HepG2 (cell line): ENCODE results near the gene BCL11B. TPM values are rescaled to one million over a fixed set of nuclear protein-coding genes. Genes with fewer than 3 reads are reported as not detected.

Source experiments
- ATAC-seq: fragments of 200-7000 bp; cut with Tn5 transposase; 3 replicates; pipeline ENCODE4 v1.9.1; 2020; ENCODE audit warnings: mild to moderate bottlenecking, moderate library complexity
- BruUV-seq: library from RNA; stranded (reverse); fragments of 400-500 nt; replicated peaks from 2 replicates; lab custom pipeline; 2021; lab: Mats Ljungman, UMichigan
- CTCF ChIA-PET: fragments of 300-600 bp; formaldehyde crosslinking; extraction: SDS; loops from one replicate; lab custom pipeline; 2021; ENCODE audit warnings: low total read pairs, inconsistent platforms, low intra/inter-chr PET ratio; lab: Yijun Ruan, JAX
- POLR2A ChIA-PET: fragments of 350-600 bp; sonication (Branson Sonifier 250); formaldehyde crosslinking; loops from one replicate; lab custom pipeline; 2020; ENCODE audit warnings: antibody characterized with exemption, inconsistent platforms; lab: Yijun Ruan, JAX
- DNase-seq: peaks from one replicate; pipeline ENCODE4 v3.0.0-alpha.2; 2015; ENCODE audit warnings: low spot score
- FAIRE-seq: peaks from 3 replicates; lab custom pipeline; 2011; peaks lifted over from hg19 to GRCh38; lab: Jason Lieb, UNC
- H2AFZ ChIP-seq: one replicate; pipeline ENCODE4 v1.6.1; 2011; ENCODE audit warnings: low read length, inconsistent platforms
- H3K27ac ChIP-seq: fragments of 300-600 bp; 3 replicates; pipeline ENCODE4 v1.8.0; 2011; ENCODE audit warnings: mixed run types, mild to moderate bottlenecking, mixed read lengths, low read length, inconsistent platforms; ENCODE audit not compliant: insufficient read depth; ENCODE audit errors: extremely low read length
- H3K27me3 ChIP-seq, 2 experiments: fragments of 200-600 bp in 1 of 2; 2 replicates in 1 of 2; 3 replicates in 1 of 2; pipeline versions ENCODE4 v1.6.0 to v1.8.0; 2011; ENCODE audit warnings: low read length in 2 of 2, mild to moderate bottlenecking in 2 of 2, moderate library complexity in 2 of 2, inconsistent platforms in 1 of 2; ENCODE audit not compliant: insufficient read depth in 2 of 2, control insufficient read depth in 1 of 2
- H3K36me3 ChIP-seq, 2 experiments: fragments of 200-600 bp in 1 of 2; replicated peaks in 1 of 2; 2 replicates in 1 of 2; 3 replicates in 1 of 2; pipeline versions ENCODE4 v1.5.1 to v1.8.0; 2011; ENCODE audit warnings: low read length in 2 of 2, inconsistent platforms in 1 of 2; ENCODE audit not compliant: insufficient read depth in 2 of 2, control insufficient read depth in 1 of 2
- H3K4me1 ChIP-seq: 2 replicates; pipeline ENCODE4 v1.5.1; 2012; ENCODE audit warnings: low read length, inconsistent platforms; ENCODE audit not compliant: insufficient read depth
- H3K4me2 ChIP-seq: 2 replicates; pipeline ENCODE4 v1.6.0; 2011; ENCODE audit warnings: low read depth, low read length, inconsistent platforms
- H3K4me3 ChIP-seq, 3 experiments: fragments of 200-600 bp in 1 of 3; sonication (generic), shearing (Covaris generic) in 1 of 3; replicated peaks in 1 of 3; 2 replicates each; pipeline ENCODE4 v1.5.1; 2011 to 2016; ENCODE audit warnings: low read length in 3 of 3, inconsistent platforms in 2 of 3, low read depth in 2 of 3, mild to moderate bottlenecking in 2 of 3, control low read depth in 1 of 3, mixed read lengths in 1 of 3; ENCODE audit not compliant: insufficient read depth in 1 of 3
- H3K79me2 ChIP-seq: one replicate; pipeline ENCODE4 v1.6.1; 2011; ENCODE audit warnings: low read length, inconsistent platforms; ENCODE audit not compliant: insufficient read depth
- H3K9ac ChIP-seq: 2 replicates; pipeline ENCODE4 v1.6.0; 2011; ENCODE audit warnings: mild to moderate bottlenecking, low read depth, low read length, inconsistent platforms; ENCODE audit not compliant: insufficient read depth
- H3K9me3 ChIP-seq: 2 replicates; pipeline ENCODE4 v1.5.1; 2012; ENCODE audit warnings: mild to moderate bottlenecking, low read length
- H4K20me1 ChIP-seq: 2 replicates; pipeline ENCODE4 v1.6.0; 2011; ENCODE audit warnings: inconsistent platforms, mild to moderate bottlenecking, low read length, moderate library complexity; ENCODE audit not compliant: insufficient read depth
- ATM ChIP-seq: fragments of 450-650 bp; IDR thresholded peaks from 2 replicates; pipeline ENCODE4 v1.7.1; 2017; ENCODE audit warnings: mild to moderate bottlenecking, borderline replicate concordance
- ERF ChIP-seq: IDR thresholded peaks from 2 replicates; pipeline ENCODE4 v1.6.1; 2018; ENCODE audit warnings: missing biosample characterization, missing genetic modification reagents
- EZH2 ChIP-seq: conservative IDR thresholded peaks from 2 replicates; pipeline ENCODE4 v1.6.1; 2012; ENCODE audit warnings: mild to moderate bottlenecking, low read depth, low read length, moderate library complexity
- FOXK1 ChIP-seq: sonication (generic); formaldehyde crosslinking; IDR thresholded peaks from 2 replicates; pipeline ENCODE4 v1.4.0; 2020; ENCODE audit warnings: low read depth, missing genetic modification reagents, borderline replicate concordance
- FOXM1 ChIP-seq: sonication (generic); formaldehyde crosslinking; IDR thresholded peaks from 2 replicates; pipeline ENCODE4 v1.5.0; 2020; ENCODE audit warnings: missing genetic modification reagents
- MAFK ChIP-seq, 2 experiments: IDR thresholded peaks in 1 of 2; conservative IDR thresholded peaks in 1 of 2; 2 replicates each; pipeline ENCODE4 v1.6.1; 2011; ENCODE audit warnings: improper control_type of control experiment in 2 of 2, low read length in 2 of 2
- NFYB ChIP-seq: sonication (generic); formaldehyde crosslinking; IDR thresholded peaks from 2 replicates; pipeline ENCODE4 v1.4.0; 2020; ENCODE audit warnings: missing genetic modification reagents
- RFXANK ChIP-seq: IDR thresholded peaks from 2 replicates; pipeline ENCODE4 v1.6.1; 2016
- U2AF2 ChIP-seq: fragments of 200-400 bp; formaldehyde crosslinking; IDR thresholded peaks from 2 replicates; pipeline ENCODE4 v1.6.1; 2017; ENCODE audit warnings: low read depth, mild to moderate bottlenecking, low read length
- ZNF205 ChIP-seq: IDR thresholded peaks from 2 replicates; pipeline ENCODE4 v1.6.1; 2018; ENCODE audit warnings: missing biosample characterization, missing genetic modification reagents
- ZNF761 ChIP-seq: sonication (generic); formaldehyde crosslinking; conservative IDR thresholded peaks from 2 replicates; pipeline ENCODE4 v1.4.0; 2020; ENCODE audit warnings: mild to moderate bottlenecking, missing genetic modification reagents
- ZNF790 ChIP-seq: sonication (generic); formaldehyde crosslinking; IDR thresholded peaks from 2 replicates; pipeline ENCODE4 v1.8.0; 2022; ENCODE audit warnings: missing genetic modification reagents, mild to moderate bottlenecking, borderline replicate concordance
- WGBS: methylation state at CpG from one replicate; pipeline ENCODE4 v1.1.6; 2017; ENCODE audit warnings: low lambda C conversion rate; 5-methylcytosine and 5-hydroxymethylcytosine counted together
- in situ Hi-C: cut with HindIII; loops from 2 replicates; pipeline ENCODE4 v1.10.0; 2017; ENCODE audit warnings: low pct_unique_long_range_greater_than_20kb; ENCODE audit not compliant: extremely low pct_ligation_motif_present
- intact Hi-C: fragments of 100-400 bp; cut with micrococcal nuclease; formaldehyde crosslinking; loops from one replicate; pipeline ENCODE4 v1.10.0; 2022; ENCODE audit not compliant: unreplicated experiment
- polyA plus RNA-seq, 8 experiments: library from polyadenylated mRNA; depleted of rRNA in 3 of 8; stranded (reverse) in 7 of 8; unstranded in 1 of 8; fragments of >200 nt; fragmentation: Illumina TruSeq in 4 of 8; extraction: Trizol in 4 of 8; gene quantifications; 2 replicates each; pipeline versions ENCODE4 v1.2.1 to v1.2.3, GENCODE V29; 2011 to 2016; ENCODE audit warnings: low read depth in 4 of 8, missing spikeins in 1 of 8, mixed read lengths in 1 of 8; ENCODE audit not compliant: insufficient read depth in 1 of 8
- total RNA-seq, 5 experiments: library from RNA; depleted of rRNA; stranded (reverse); fragments of >200 nt; fragmentation: Illumina TruSeq; extraction: Trizol; gene quantifications; 2 replicates each; pipeline ENCODE4 v1.2.3, GENCODE V29; 2016; ENCODE audit warnings: low read depth in 1 of 5

The BCL11B gene
- total and polyA plus RNA-seq, 2 of the 13 experiments (the other 11 are each of a cell fraction or from before 2014, with no cell fraction given), result not detected

DNA sequence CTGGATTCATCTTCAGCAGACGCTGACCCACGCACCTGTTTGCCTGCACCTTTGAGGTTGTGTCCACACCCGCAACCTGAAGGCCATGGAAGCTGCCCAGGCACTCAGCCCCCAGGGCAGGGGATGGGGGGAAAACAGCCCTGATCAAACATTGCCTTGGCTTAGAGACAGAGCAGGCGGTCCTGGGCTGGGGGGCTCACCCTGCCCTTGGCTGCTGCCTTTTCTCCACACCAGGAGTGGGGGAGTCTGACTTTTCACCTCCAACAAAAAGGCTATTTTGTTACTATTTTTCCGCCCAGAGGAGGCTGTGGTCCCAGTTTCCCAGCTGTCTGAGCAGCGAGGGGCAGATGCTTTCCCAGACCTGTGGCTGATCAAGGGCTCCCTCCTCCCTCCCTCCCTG lies 24.2 kb downstream of the BCL11B start:
- CTCF ChIA-PET, result no interaction called here
- TF ChIP-seq RFXANK (CRISPR knock-in tag), result no peak
- TF ChIP-seq U2AF2, result no peak
- TF ChIP-seq ZNF761 (CRISPR knock-in tag), result no peak
- no peak for TF ChIP-seq ATM
- TF ChIP-seq ZNF790, result no peak
- no peak for TF ChIP-seq ZNF205 (CRISPR knock-in tag)
- TF ChIP-seq FOXK1 (CRISPR knock-in tag), result no peak
- TF ChIP-seq ERF (CRISPR knock-in tag), result no peak
- TF ChIP-seq EZH2, result no peak
- TF ChIP-seq MAFK (conservative IDR thresholded peaks at IDR 0.05 in 1 of 2, IDR thresholded peaks at IDR 0.05 in 1 of 2; ENCODE audit: low read length in 2 of 2), result no peak
- no peak for TF ChIP-seq NFYB (CRISPR knock-in tag)
- TF ChIP-seq FOXM1 (CRISPR knock-in tag), result no peak
- TF ChIP-seq, all 625 proteins: peak for 0
- in situ Hi-C loops, result no loop called here
- BruUV-seq, result no TSS peak
- Histone ChIP-seq H2AFZ (no peak overlapping the region), H3K79me2 (no peaks in the 10 kb centered on the region), H3K4me2 (no peak overlapping the region), H3K27ac (no peak overlapping the region), H3K9ac (no peak overlapping the region), H3K36me3 (no peaks in the 10 kb centered on the region), H3K4me3 (no peak overlapping the region), H3K27me3 (peaks cover 3 to 55% of the 10 kb centered on the region in 2 experiments; a peak in 4 of 5 replicates), H3K9me3 (no peaks in the 10 kb centered on the region), H4K20me1 (no peaks in the 10 kb centered on the region), H3K4me1 (no peaks in the 10 kb centered on the region)
- 7% methylated on average over 2 of the region's 6 CpGs for WGBS
- intact Hi-C loops, result no loop called here
- POLR2A ChIA-PET, result no interaction called here
- no peak for DNase-seq
- no peak for FAIRE-seq
- ATAC-seq, result no peak
